ENCODE measurements around the gene SLIT3. TPM values are rescaled to one million over a fixed set of nuclear protein-coding genes. Genes with fewer than 3 reads are reported as not detected.

Gene SLIT3
- polyA plus RNA-seq, 1 of the 3 experiments (the other 2 are of a cell fraction), result 119 TPM

DNA sequence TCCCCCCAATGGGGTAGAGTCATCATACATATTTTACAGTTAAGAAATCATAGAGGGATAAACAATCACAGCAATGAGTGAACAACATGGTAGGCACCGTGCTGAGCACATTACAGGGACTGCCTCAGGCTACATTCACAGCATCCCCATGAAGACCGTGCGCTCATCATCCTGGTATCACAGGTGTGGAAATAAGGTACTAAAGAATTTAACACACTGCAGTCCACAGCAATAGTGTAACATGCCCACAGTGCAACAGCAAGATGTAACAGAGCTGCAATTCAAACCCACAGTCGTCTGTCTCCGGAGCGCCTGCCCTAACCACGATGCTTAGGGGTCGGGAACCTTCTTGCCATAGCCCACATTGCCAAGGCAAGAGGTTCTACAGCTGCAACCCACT is 5.6 kb downstream of the SLIT3 start (continued):
- TF ChIP-seq PBX3 (IDR thresholded peaks at IDR 0.05), result no peak
- no peak for TF ChIP-seq FOSL2 (IDR thresholded peaks at IDR 0.05; ENCODE audit: borderline replicate concordance, low read depth)
- no peak for TF ChIP-seq FOXM1 (IDR thresholded peaks at IDR 0.05; ENCODE audit: low read depth)

- Histone ChIP-seq H3K79me2 (ENCODE audit: insufficient read depth) (peaks cover 87% of the 10 kb centered on the region), H3K4me2 (no peak overlapping the region)
- CTCF ChIA-PET, result interaction anchor here (1.2 to 3.4 kb wide), 2 partner anchors 7 to 307 kb away, joined by 5 to 24 read pairs; partner anchors contain the start of gene SLIT3
Measured at GRCh38 chr5:169294621-169295020, 6.3 kb downstream of the SLIT3 start.

DNA sequence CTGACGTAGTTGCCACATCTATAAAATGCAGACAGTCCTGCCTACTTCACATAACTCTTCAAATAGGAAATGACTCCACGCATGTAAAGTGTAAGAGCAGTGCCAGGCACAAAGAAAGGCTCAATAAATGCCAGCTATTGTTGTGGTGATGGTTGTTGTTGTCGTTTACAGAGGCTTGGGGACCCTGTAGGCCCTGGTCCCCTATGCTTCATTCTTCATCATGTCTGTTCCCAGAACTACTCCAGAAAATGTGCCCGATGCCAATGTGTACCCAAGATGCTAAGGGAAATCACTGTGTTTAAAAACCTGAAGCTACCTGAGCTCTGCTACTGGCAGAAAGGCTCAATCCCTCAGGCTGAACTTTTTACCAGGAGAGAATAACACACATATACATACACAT is 9.1 kb downstream of the SLIT3 start:
- Histone ChIP-seq H3K79me2 (ENCODE audit: insufficient read depth) (peaks cover 59% of the 10 kb centered on the region), H3K9me3 (no peaks in the 10 kb centered on the region), H3K27me3 (ENCODE audit: insufficient read depth) (no peaks in the 10 kb centered on the region), H3K4me1 (ENCODE audit: control insufficient read depth in 1 of 2, insufficient read depth in 2 of 2, low read depth in 1 of 2, low read length in 1 of 2) (peaks cover 0 to 37% of the 10 kb centered on the region in 2 experiments; a peak in 2 of 4 replicates), H2AFZ (ENCODE audit: low read depth) (no peak overlapping the region), H4K20me1 (ENCODE audit: insufficient read depth) (peaks cover 31% of the 10 kb centered on the region), H3K4me2 (no peak overlapping the region), H3K36me3 (replicated peaks in 1 of 2; ENCODE audit: control insufficient read depth in 1 of 2, insufficient read depth in 2 of 2, low read length in 1 of 2) (peaks cover 9 to 37% of the 10 kb centered on the region in 2 experiments), H3K4me3 (ENCODE audit: low read depth in 2 of 2, low read length in 1 of 2) (no peak overlapping the region), H3K9me2 (no peaks in the 10 kb centered on the region), H3F3A (replicated peaks; ENCODE audit: insufficient read depth) (no peaks in the 10 kb centered on the region), H3K9ac (no peak overlapping the region), H3K27ac (ENCODE audit: low read depth in 2 of 2, low read length in 1 of 2) (no peak overlapping the region)
- WGBS (ENCODE audit: low lambda C conversion rate), result 89% methylated on average over 4 of the region's 4 CpGs
- ChIA-PET CTCF (interaction anchor here (1.5 to 3.4 kb wide), 2 partner anchors 10 to 305 kb away, joined by 4 to 24 read pairs; partner anchors contain the start of gene SLIT3), POLR2A (no interaction called here)
- DNase-seq, result no peak
- TF ChIP-seq CHD2 (IDR thresholded peaks at IDR 0.05; ENCODE audit: low read length, partially characterized antibody) (no peak), FOXJ3 (CRISPR knock-in tag; IDR thresholded peaks at IDR 0.05) (no peak), EZH2phosphoT487 (IDR thresholded peaks at IDR 0.05; ENCODE audit: borderline replicate concordance, low read depth) (no peak), RCOR1 (IDR thresholded peaks at IDR 0.05; ENCODE audit: low read length) (no peak), POLR2AphosphoS5 (IDR thresholded peaks at IDR 0.05; ENCODE audit: low read depth, low read length) (no peak), TAF1 (IDR thresholded peaks at IDR 0.05; ENCODE audit: borderline replicate concordance, low read depth, low read length) (no peak), FOXM1 (IDR thresholded peaks at IDR 0.05; ENCODE audit: low read depth) (no peak), PBX3 (IDR thresholded peaks at IDR 0.05) (no peak)
- TF ChIP-seq, protein P1, sequence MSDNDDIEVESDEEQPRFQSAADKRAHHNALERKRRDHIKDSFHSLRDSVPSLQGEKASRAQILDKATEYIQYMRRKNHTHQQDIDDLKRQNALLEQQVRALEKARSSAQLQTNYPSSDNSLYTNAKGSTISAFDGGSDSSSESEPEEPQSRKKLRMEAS (IDR thresholded peaks at IDR 0.05; ENCODE audit: low read depth), result no peak
- TF ChIP-seq, protein P2, sequence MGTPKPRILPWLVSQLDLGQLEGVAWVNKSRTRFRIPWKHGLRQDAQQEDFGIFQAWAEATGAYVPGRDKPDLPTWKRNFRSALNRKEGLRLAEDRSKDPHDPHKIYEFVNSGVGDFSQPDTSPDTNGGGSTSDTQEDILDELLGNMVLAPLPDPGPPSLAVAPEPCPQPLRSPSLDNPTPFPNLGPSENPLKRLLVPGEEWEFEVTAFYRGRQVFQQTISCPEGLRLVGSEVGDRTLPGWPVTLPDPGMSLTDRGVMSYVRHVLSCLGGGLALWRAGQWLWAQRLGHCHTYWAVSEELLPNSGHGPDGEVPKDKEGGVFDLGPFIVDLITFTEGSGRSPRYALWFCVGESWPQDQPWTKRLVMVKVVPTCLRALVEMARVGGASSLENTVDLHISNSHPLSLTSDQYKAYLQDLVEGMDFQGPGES (IDR thresholded peaks at IDR 0.05; ENCODE audit: low read depth, low read length), result no peak

More at GRCh38 chr5:169294621-169295020, 6.3 kb downstream of the SLIT3 start:
- POLR2A ChIA-PET, result no interaction called here
- Histone ChIP-seq H3K27ac (ENCODE audit: low read depth in 2 of 2, low read length in 1 of 2) (no peak overlapping the region), H3K4me1 (ENCODE audit: control insufficient read depth in 1 of 2, insufficient read depth in 2 of 2, low read depth in 1 of 2, low read length in 1 of 2) (peaks cover 0 to 34% of the 10 kb centered on the region in 2 experiments; a peak in 1 of 4 replicates), H3K9ac (no peak overlapping the region), H4K20me1 (ENCODE audit: insufficient read depth) (peaks cover 28% of the 10 kb centered on the region), H2AFZ (ENCODE audit: low read depth) (no peak overlapping the region), H3K27me3 (ENCODE audit: insufficient read depth) (no peaks in the 10 kb centered on the region), H3F3A (replicated peaks; ENCODE audit: insufficient read depth) (peaks cover 6% of the 10 kb centered on the region), H3K4me3 (ENCODE audit: low read depth in 2 of 2, low read length in 1 of 2) (no peak overlapping the region), H3K36me3 (replicated peaks in 1 of 2; ENCODE audit: control insufficient read depth in 1 of 2, insufficient read depth in 2 of 2, low read length in 1 of 2) (peaks cover 10 to 37% of the 10 kb centered on the region in 2 experiments), H3K9me2 (no peaks in the 10 kb centered on the region), H3K9me3 (no peaks in the 10 kb centered on the region)
- DNase-seq, result no peak
- 96% methylated on average over 6 of the region's 6 CpGs for WGBS (ENCODE audit: low lambda C conversion rate)
- TF ChIP-seq ELF1 (IDR thresholded peaks at IDR 0.05), result no peak
- no peak for TF ChIP-seq SIN3A (IDR thresholded peaks at IDR 0.05; ENCODE audit: borderline replicate concordance, low read depth, low read length)
- no peak for TF ChIP-seq MEF2A (IDR thresholded peaks at IDR 0.05; ENCODE audit: borderline replicate concordance, low read depth)
- TF ChIP-seq RCOR1 (IDR thresholded peaks at IDR 0.05; ENCODE audit: low read length), result no peak
- TF ChIP-seq, protein P1 (IDR thresholded peaks at IDR 0.05; ENCODE audit: low read depth), result no peak
- TF ChIP-seq CHD2 (IDR thresholded peaks at IDR 0.05; ENCODE audit: low read length, partially characterized antibody), result no peak
- TF ChIP-seq, protein P3, sequence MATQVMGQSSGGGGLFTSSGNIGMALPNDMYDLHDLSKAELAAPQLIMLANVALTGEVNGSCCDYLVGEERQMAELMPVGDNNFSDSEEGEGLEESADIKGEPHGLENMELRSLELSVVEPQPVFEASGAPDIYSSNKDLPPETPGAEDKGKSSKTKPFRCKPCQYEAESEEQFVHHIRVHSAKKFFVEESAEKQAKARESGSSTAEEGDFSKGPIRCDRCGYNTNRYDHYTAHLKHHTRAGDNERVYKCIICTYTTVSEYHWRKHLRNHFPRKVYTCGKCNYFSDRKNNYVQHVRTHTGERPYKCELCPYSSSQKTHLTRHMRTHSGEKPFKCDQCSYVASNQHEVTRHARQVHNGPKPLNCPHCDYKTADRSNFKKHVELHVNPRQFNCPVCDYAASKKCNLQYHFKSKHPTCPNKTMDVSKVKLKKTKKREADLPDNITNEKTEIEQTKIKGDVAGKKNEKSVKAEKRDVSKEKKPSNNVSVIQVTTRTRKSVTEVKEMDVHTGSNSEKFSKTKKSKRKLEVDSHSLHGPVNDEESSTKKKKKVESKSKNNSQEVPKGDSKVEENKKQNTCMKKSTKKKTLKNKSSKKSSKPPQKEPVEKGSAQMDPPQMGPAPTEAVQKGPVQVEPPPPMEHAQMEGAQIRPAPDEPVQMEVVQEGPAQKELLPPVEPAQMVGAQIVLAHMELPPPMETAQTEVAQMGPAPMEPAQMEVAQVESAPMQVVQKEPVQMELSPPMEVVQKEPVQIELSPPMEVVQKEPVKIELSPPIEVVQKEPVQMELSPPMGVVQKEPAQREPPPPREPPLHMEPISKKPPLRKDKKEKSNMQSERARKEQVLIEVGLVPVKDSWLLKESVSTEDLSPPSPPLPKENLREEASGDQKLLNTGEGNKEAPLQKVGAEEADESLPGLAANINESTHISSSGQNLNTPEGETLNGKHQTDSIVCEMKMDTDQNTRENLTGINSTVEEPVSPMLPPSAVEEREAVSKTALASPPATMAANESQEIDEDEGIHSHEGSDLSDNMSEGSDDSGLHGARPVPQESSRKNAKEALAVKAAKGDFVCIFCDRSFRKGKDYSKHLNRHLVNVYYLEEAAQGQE (IDR thresholded peaks at IDR 0.05; ENCODE audit: low read depth, low read length), result no peak
- no peak for TF ChIP-seq RAD21 (IDR thresholded peaks at IDR 0.05; ENCODE audit: low read length)

All from SK-N-SH (cell line).